Kidney (tissue), 14 donors: ENCODE measurements around the gene TNIP1. TPM values are rescaled to one million over a fixed set of nuclear protein-coding genes. Genes with fewer than 3 reads are reported as not detected.

Experiments used
- DNase-seq, 5 donors: peaks; one replicate each; pipeline ENCODE4 v3.0.0-alpha.2; 2013 to 2020
- FAIRE-seq: peaks from 2 replicates; lab custom pipeline; 2012; peaks lifted over from hg19 to GRCh38; lab: Jason Lieb, UNC
- H3K27ac ChIP-seq, 2 donors: one replicate each; pipeline ENCODE4 v1.7.0; 2013; ENCODE audit warnings: low read depth in 2 of 2, low read length in 2 of 2, inconsistent platforms in 1 of 2
- H3K27me3 ChIP-seq: one replicate; pipeline ENCODE4 v1.7.1; 2013; ENCODE audit warnings: low read length, inconsistent platforms; ENCODE audit not compliant: control insufficient read depth, insufficient read depth
- H3K36me3 ChIP-seq, 3 donors: one replicate each; pipeline versions ENCODE4 v1.7.0 to v1.7.1; 2013; ENCODE audit warnings: low read length in 3 of 3, control low read depth in 1 of 3, inconsistent platforms in 1 of 3; ENCODE audit not compliant: insufficient read depth in 3 of 3, control insufficient read depth in 2 of 3
- H3K4me1 ChIP-seq, 3 donors: one replicate each; pipeline versions ENCODE4 v1.7.0 to v1.7.1; 2013; ENCODE audit warnings: low read length in 3 of 3, inconsistent platforms in 1 of 3, low read depth in 1 of 3; ENCODE audit not compliant: control insufficient read depth in 2 of 3, insufficient read depth in 2 of 3
- H3K4me3 ChIP-seq, 3 donors: one replicate each; pipeline versions ENCODE4 v1.7.0 to v1.8.1; 2013; ENCODE audit warnings: low read length in 3 of 3, control low read depth in 1 of 3, inconsistent platforms in 1 of 3
- H3K9ac ChIP-seq, 3 donors: one replicate each; pipeline versions ENCODE4 v1.7.0 to v1.7.1; 2013; ENCODE audit warnings: low read length in 3 of 3, control low read depth in 1 of 3, inconsistent platforms in 1 of 3
- H3K9me3 ChIP-seq, 3 donors: one replicate each; pipeline versions ENCODE4 v1.7.0 to v1.7.1; 2013; ENCODE audit warnings: low read length in 3 of 3, control low read depth in 1 of 3, inconsistent platforms in 1 of 3; ENCODE audit not compliant: control insufficient read depth in 2 of 3, insufficient read depth in 1 of 3
- intact Hi-C: fragments of 100-400 bp; cut with DNase I; formaldehyde crosslinking; loops from one replicate; pipeline ENCODE4 v1.11.1; 2022
- polyA plus RNA-seq: library from polyadenylated mRNA; stranded (reverse); fragments of 350-450 nt; fragmentation: Illumina TruSeq; extraction: RNeasy Lipid Tissue Mini Kit (QIAGEN cat#74804); gene quantifications from one replicate; pipeline ENCODE4 v1.2.3, GENCODE V29; 2014; ENCODE audit warnings: low read depth, low replicate concordance; ENCODE audit not compliant: insufficient read depth
- total RNA-seq: library from RNA; stranded (reverse); fragmentation: NEBNext Ultra II Directional; extraction: Animal tissue kit (Norgen Biotek cat#: 25700); gene quantifications from one replicate; pipeline ENCODE4 v1.2.1, GENCODE V29; 2021
- TF ChIP-seq, protein P1 (sequence below): IDR thresholded peaks from 3 replicates; pipeline ENCODE4 v1.5.1; 2012; ENCODE audit warnings: mild to moderate bottlenecking, moderate library complexity, borderline replicate concordance; ENCODE audit not compliant: insufficient read depth; ENCODE audit errors: extremely low read depth
- donor health status: control.
- donor health status: control.
- donor health status: control.
- donor health status: control.
- donor health status: control.
- donor health status: DM: yes; HTN: yes; CAD: no.
- donor health status: Normal renal cell carcinoma (clear cell type).

Gene TNIP1
- total and polyA plus RNA-seq, 2 donors from 2014 or later, result 109 to 132 TPM

- Histone ChIP-seq H3K9ac (no peak overlapping the region), H3K36me3 (peaks cover 3 to 43% (median 37%) of the 10 kb centered on the region in 3 donors), H3K27ac (no peak overlapping the region), H3K4me1 (peaks cover 0 to 13% (median 3%) of the 10 kb centered on the region in 3 donors), H3K4me3 (no peak overlapping the region), H3K9me3 (no peaks in the 10 kb centered on the region), H3K27me3 (no peaks in the 10 kb centered on the region)
- TF ChIP-seq, protein P1, sequence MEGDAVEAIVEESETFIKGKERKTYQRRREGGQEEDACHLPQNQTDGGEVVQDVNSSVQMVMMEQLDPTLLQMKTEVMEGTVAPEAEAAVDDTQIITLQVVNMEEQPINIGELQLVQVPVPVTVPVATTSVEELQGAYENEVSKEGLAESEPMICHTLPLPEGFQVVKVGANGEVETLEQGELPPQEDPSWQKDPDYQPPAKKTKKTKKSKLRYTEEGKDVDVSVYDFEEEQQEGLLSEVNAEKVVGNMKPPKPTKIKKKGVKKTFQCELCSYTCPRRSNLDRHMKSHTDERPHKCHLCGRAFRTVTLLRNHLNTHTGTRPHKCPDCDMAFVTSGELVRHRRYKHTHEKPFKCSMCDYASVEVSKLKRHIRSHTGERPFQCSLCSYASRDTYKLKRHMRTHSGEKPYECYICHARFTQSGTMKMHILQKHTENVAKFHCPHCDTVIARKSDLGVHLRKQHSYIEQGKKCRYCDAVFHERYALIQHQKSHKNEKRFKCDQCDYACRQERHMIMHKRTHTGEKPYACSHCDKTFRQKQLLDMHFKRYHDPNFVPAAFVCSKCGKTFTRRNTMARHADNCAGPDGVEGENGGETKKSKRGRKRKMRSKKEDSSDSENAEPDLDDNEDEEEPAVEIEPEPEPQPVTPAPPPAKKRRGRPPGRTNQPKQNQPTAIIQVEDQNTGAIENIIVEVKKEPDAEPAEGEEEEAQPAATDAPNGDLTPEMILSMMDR, result no peak
- intact Hi-C loops, result no loop called here
- FAIRE-seq (no peak), DNase-seq (no peak)
Observed at GRCh38 chr5:151121095-151121494, 40.3 kb upstream of the TNIP1 start.

- Histone ChIP-seq H3K4me1 (peaks cover 0 to 5% (median 0%) of the 10 kb centered on the region in 3 donors), H3K27ac (no peak overlapping the region), H3K4me3 (no peak overlapping the region), H3K36me3 (peaks cover 3 to 35% (median 32%) of the 10 kb centered on the region in 3 donors), H3K9ac (no peak overlapping the region), H3K27me3 (no peaks in the 10 kb centered on the region), H3K9me3 (no peaks in the 10 kb centered on the region)
- TF ChIP-seq, protein P1, result no peak
- DNase-seq (no peak), FAIRE-seq (no peak)
- intact Hi-C loops, result loop anchor here (5.0 kb wide), 1 partner anchor 67 kb away; no protein-coding TSS in a partner anchor
Observed at GRCh38 chr5:151118913-151119575, 38.2 kb upstream of the TNIP1 start.

DNA sequence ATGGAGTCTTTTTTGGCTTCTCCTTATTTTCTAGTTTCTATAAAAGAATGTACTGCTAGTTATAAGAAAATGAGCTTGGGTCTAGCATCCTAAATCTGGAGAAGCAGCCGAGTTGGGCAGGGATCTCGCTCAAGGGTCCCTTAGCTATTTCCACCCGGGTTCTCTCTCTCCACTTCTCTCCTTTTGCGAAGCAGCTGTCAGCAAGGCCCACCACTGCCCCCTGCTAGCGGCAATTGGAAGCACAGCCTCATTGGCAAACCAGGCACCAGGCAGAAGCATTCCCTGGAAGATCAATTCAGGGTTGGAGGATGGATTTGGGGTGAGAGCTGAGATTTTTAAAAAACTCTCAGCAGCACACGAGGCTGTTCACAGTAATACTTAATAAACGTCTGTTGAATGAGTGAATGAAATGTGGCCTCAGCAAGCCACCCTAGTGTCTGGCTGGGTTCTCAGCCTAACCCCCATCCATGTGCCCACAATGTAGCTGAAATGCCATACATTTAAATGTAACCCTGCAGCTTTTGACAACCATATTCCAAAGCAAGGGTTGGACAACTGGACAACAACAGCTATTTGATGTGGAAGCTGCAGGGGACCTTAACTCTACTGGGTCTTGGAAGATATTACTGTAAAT, 34.6 kb upstream of the TNIP1 start:
- no peaks in the 10 kb centered on the region for H3K9me3 ChIP-seq
- intact Hi-C loops, result loop anchor here (5.0 kb wide), 1 partner anchor 63 kb away; no protein-coding TSS in a partner anchor
- TF ChIP-seq, protein P1, result peak; percentile 98
- DNase-seq, result peak; percentile 66 to 88 (median 73)
- no peaks in the 10 kb centered on the region for H3K27me3 ChIP-seq
- H3K9ac ChIP-seq, result no peak overlapping the region
- H3K36me3 ChIP-seq, result peaks cover 0 to 12% (median 11%) of the 10 kb centered on the region in 3 donors
- no peak for FAIRE-seq
- no peak overlapping the region for H3K27ac ChIP-seq
- H3K4me3 ChIP-seq, result no peak overlapping the region
- no peaks in the 10 kb centered on the region for H3K4me1 ChIP-seq
